Upper lobe of left lung (tissue), 6 donors: ENCODE measurements around the gene SMTNL2. TPM values are rescaled to one million over a fixed set of nuclear protein-coding genes. Genes with fewer than 3 reads are reported as not detected.
A peak's percentile ranks its signal among the peaks of the same experiment; 100 is the strongest.

Source experiments
- ATAC-seq, 2 donors: fragments of 200-7000 bp; cut with Tn5 transposase; one replicate each; pipeline ENCODE4 v1.9.1; 2022; ENCODE audit warnings: mild to moderate bottlenecking in 2 of 2, moderate library complexity in 2 of 2; ENCODE audit not compliant: low FRiP score in 2 of 2
- DNase-seq, 2 donors: peaks; one replicate each; pipeline ENCODE4 v3.0.0-alpha.2; 2019 to 2020
- H3K27ac ChIP-seq, 4 donors: fragments of 200-600 bp; sonication (generic); one replicate each; pipeline ENCODE4 v1.5.1; 2016 to 2019
- H3K27me3 ChIP-seq, 4 donors: fragments of 200-600 bp; sonication (generic); one replicate each; pipeline ENCODE4 v1.5.1; 2017 to 2019
- H3K36me3 ChIP-seq, 4 donors: fragments of 200-600 bp; sonication (generic); one replicate each; pipeline ENCODE4 v1.5.1; 2016 to 2019
- H3K4me1 ChIP-seq, 4 donors: fragments of 200-600 bp; sonication (generic); one replicate each; pipeline ENCODE4 v1.5.1; 2018 to 2019
- H3K4me3 ChIP-seq, 4 donors: fragments of 200-600 bp; sonication (generic); one replicate each; pipeline ENCODE4 v1.5.1; 2017 to 2019; ENCODE audit warnings: mild to moderate bottlenecking in 2 of 4, moderate library complexity in 1 of 4
- H3K9me3 ChIP-seq, 4 donors: fragments of 200-600 bp; sonication (generic); one replicate each; pipeline ENCODE4 v1.5.1; 2018 to 2019
- CTCF ChIP-seq, 6 experiments: fragments of 450-650 bp in 4 of 6; fragments of 200-600 bp in 2 of 6; sonication (generic) in 2 of 6; IDR thresholded peaks; one replicate each; pipeline ENCODE4 v1.5.1; 2016 to 2019; ENCODE audit warnings: antibody characterized with exemption in 6 of 6
- EP300 ChIP-seq, 4 donors: sonication (generic); formaldehyde crosslinking; IDR thresholded peaks; one replicate each; pipeline ENCODE4 v1.5.1; 2017; ENCODE audit warnings: antibody characterized with exemption in 4 of 4, control low read depth in 2 of 4
- POLR2A ChIP-seq, 4 donors: fragments of 450-650 bp; IDR thresholded peaks; one replicate each; pipeline ENCODE4 v1.5.1; 2016 to 2017; ENCODE audit warnings: antibody characterized with exemption in 4 of 4, mild to moderate bottlenecking in 2 of 4
- POLR2AphosphoS5 ChIP-seq, 2 donors: sonication (generic); formaldehyde crosslinking; IDR thresholded peaks; one replicate each; pipeline ENCODE4 v1.5.1; 2017; ENCODE audit warnings: antibody characterized with exemption in 2 of 2
- WGBS, 2 donors: methylation state at CpG; one replicate each; pipeline ENCODE4 v1.1.5; 2017 to 2018; 5-methylcytosine and 5-hydroxymethylcytosine counted together
- total RNA-seq, 6 donors: library from RNA; depleted of rRNA in 4 of 6; stranded (reverse); fragments of >200 nt in 4 of 6; gene quantifications; one replicate each; pipeline versions ENCODE4 v1.1.0 to v1.2.1, GENCODE V29; 2016 to 2021
- donor health status: DM: no; HTN: no; CAD: no; lungs with moderate emphysema.
- donor health status: DM: no; HTN: yes; CAD: no; lungs with severe emphysema.

Gene SMTNL2
- total RNA-seq, 6 donors from 2014 or later: 0.49 to 7.3 (median 3.6) TPM

GRCh38 chr17:4554441-4554996 is 29.8 kb upstream of the SMTNL2 start:
- Histone ChIP-seq H3K36me3 (peaks cover 4 to 40% (median 35%) of the 10 kb centered on the region in 4 donors), H3K4me1 (peaks cover 13 to 26% (median 22%) of the 10 kb centered on the region in 4 donors), H3K27ac (peak overlapping the region; percentile 40 to 86 (median 77)), H3K27me3 (no peaks in the 10 kb centered on the region), H3K4me3 (peak overlapping the region; percentile 50 to 90 (median 82)), H3K9me3 (no peaks in the 10 kb centered on the region)
- WGBS, 2 donors: 14 to 62% methylated on average over 5 to 18 of the region's 18 CpGs
- DNase-seq (no peak), ATAC-seq (no peak)
- TF ChIP-seq EP300 (IDR thresholded peaks at IDR 0.05): no peak
- TF ChIP-seq POLR2AphosphoS5 (IDR thresholded peaks at IDR 0.05): no peak

- WGBS, 2 donors: 0 to 1% methylated on average over 42 to 65 of the region's 69 CpGs
- Histone ChIP-seq H3K27me3 (no peaks in the 10 kb centered on the region), H3K4me1 (peaks cover 13 to 33% (median 22%) of the 10 kb centered on the region in 4 donors), H3K4me3 (peak within 1 kb of the TSS; percentile 50 to 90 (median 82)), H3K27ac (peak within 1 kb of the TSS; percentile 68 to 89 (median 86)), H3K9me3 (no peaks in the 10 kb centered on the region), H3K36me3 (peaks cover 0 to 34% (median 29%) of the 10 kb centered on the region in 4 donors)
- TF ChIP-seq POLR2AphosphoS5 (IDR thresholded peaks at IDR 0.05) (peak; percentile 73 to 74), POLR2A (IDR thresholded peaks at IDR 0.05) (peak in 2 of 4 donors; percentile 58 to 80), EP300 (IDR thresholded peaks at IDR 0.05) (no peak), CTCF (IDR thresholded peaks at IDR 0.05) (peak in 3 of 6 experiments; percentile 33 to 49 (median 40))
- peak; percentile 98 for DNase-seq
- ATAC-seq: peak; percentile 93 to 96
These were observed 29.1 kb upstream of the SMTNL2 start, which contains the start of gene MYBBP1A for GRCh38 chr17:4554997-4555799. Gene MYBBP1A (minus strand): TSS chr17:4555384. CDS start chr17:4555324, 60 bp downstream.

GRCh38 chr17:4555873-4556759 is 28.2 kb upstream of the SMTNL2 start:
- peak overlapping the region; percentile 68 to 89 (median 86) for H3K27ac ChIP-seq
- ATAC-seq: no peak
- H3K4me3 ChIP-seq: peak overlapping the region; percentile 36 to 90 (median 82)
- no peaks in the 10 kb centered on the region for H3K9me3 ChIP-seq
- peaks cover 0 to 24% (median 19%) of the 10 kb centered on the region in 4 donors for H3K36me3 ChIP-seq
- H3K27me3 ChIP-seq: no peaks in the 10 kb centered on the region
- peaks cover 13 to 39% (median 23%) of the 10 kb centered on the region in 4 donors for H3K4me1 ChIP-seq
- DNase-seq: no peak
- TF ChIP-seq EP300 (IDR thresholded peaks at IDR 0.05) (no peak), POLR2A (IDR thresholded peaks at IDR 0.05) (no peak), CTCF (IDR thresholded peaks at IDR 0.05) (no peak), POLR2AphosphoS5 (IDR thresholded peaks at IDR 0.05) (no peak)
- WGBS, 2 donors: 70 to 71% methylated on average over 17 of the region's 17 CpGs

- TF ChIP-seq CTCF (IDR thresholded peaks at IDR 0.05): no peak
- no peak for TF ChIP-seq POLR2AphosphoS5 (IDR thresholded peaks at IDR 0.05)
- TF ChIP-seq EP300 (IDR thresholded peaks at IDR 0.05): no peak
- no peak for TF ChIP-seq POLR2A (IDR thresholded peaks at IDR 0.05)
- H3K4me3 ChIP-seq: no peak overlapping the region
- H3K9me3 ChIP-seq: no peaks in the 10 kb centered on the region
- peaks cover 13 to 39% (median 23%) of the 10 kb centered on the region in 4 donors for H3K4me1 ChIP-seq
- no peak overlapping the region for H3K27ac ChIP-seq
- 82 to 89% methylated on average over 4 of the region's 4 CpGs for WGBS, 2 donors
- ATAC-seq (no peak), DNase-seq (no peak)
- H3K36me3 ChIP-seq: peaks cover 0 to 16% (median 12%) of the 10 kb centered on the region in 4 donors
- no peaks in the 10 kb centered on the region for H3K27me3 ChIP-seq
These were observed 27.3 kb upstream of the SMTNL2 start for GRCh38 chr17:4556996-4557395.
